Measurements from ENCODE around the gene TRPM3. TPM values are rescaled to one million over a fixed set of nuclear protein-coding genes. Genes with fewer than 3 reads are reported as not detected.

The TRPM3 gene
- total RNA-seq (2014; rRNA removed; shearing (Covaris generic)): 3.9 and 4.1 TPM in 2 replicates
- polyA plus RNA-seq (2015; cell fraction: cytosol; rRNA removed): 1.4 and 2.0 TPM in 2 replicates
- polyA plus RNA-seq (2015; cell fraction: nucleus; rRNA removed): 14.9 and 16.5 TPM in 2 replicates

DNA sequence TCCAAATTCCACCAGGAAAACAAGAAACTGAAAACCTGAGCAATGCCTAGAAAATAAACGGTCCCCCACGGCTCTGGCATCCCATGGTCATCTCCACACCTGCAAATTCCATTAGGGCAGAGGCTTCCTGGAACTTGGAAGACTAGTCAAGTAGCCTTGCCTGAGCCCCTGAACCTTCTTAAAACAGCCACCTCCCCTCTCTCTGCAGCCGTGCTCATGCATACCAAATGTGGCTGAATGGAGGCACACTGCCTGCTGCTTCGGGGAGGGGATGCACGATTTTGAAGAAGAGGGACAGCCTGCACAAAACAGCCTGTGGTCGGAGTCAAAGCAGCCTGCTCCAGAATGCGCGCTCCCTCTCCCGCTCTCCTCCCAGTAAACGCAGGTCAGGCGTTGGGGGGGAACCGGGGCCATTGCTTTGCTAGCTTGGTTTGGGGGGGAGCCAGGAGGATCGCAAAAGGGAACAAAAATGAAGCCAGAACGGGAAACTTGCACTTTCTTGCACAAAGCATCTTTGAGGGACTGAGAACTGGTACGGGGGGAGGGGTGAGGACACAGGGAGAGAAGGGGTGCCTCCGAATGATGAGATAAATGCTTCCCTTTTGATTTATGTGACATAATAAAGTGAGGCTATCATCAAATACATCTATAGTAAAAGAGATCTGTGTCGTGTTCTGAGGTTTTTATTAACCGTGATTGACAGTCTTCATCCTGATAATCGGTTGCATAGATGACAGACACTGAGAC lies at the start of gene TRPM3:
Gene TRPM3, minus strand, starts transcription at position 347 of the 747 bp plus-strand sequence. Its CDS starts 267 bp downstream, at position 80.
- DNase-seq (ENCODE audit: low read depth, low spot score): no peak
- in situ Hi-C loops (cut with HindIII; ENCODE audit: low pct_unique_long_range_greater_than_20kb, low sequenced_read_pairs): no loop called here

DNA sequence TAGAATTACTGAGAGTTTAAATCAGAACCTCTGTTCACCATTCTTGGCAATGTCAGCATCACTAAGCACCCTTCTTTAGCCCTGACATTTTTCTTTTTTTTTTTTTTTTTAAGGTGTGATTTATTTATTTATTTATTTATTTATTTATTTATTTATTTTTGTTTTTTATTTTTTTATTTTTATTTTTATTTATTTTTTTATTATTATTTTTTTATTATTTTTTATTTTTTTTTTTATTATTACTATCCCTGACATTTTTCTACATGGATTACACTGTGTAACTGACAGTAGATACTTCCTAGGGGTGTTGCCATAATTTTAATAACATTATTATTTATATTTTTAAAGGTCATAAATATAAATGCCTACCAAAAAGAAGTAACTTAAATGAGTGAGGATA lies 47.0 kb upstream of the TRPM3 start:
- in situ Hi-C loops (cut with HindIII; ENCODE audit: low pct_unique_long_range_greater_than_20kb, low sequenced_read_pairs): no loop called here
- no peak for DNase-seq (ENCODE audit: low read depth, low spot score)

DNA sequence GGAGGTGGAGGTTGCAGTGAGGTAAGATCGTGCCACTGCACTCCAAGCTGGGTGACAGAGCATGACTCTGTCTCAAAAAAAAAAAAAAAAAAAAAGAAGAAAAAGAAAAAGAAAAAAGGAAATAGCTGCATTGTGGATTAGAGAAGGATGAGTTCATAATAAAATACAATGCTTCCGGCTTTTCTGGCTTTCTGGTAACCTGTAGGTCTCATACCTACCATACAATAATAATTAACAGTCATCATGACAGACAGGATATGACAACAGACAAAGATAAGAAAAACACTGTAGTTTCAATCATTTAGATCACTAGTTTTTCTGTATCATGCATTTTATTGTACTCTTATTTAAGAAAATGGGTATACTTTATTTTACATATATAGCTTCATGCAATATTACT lies 40.7 kb upstream of the TRPM3 start:
- in situ Hi-C loops (cut with HindIII; ENCODE audit: low pct_unique_long_range_greater_than_20kb, low sequenced_read_pairs): no loop called here
- DNase-seq (ENCODE audit: low read depth, low spot score): no peak

DNA sequence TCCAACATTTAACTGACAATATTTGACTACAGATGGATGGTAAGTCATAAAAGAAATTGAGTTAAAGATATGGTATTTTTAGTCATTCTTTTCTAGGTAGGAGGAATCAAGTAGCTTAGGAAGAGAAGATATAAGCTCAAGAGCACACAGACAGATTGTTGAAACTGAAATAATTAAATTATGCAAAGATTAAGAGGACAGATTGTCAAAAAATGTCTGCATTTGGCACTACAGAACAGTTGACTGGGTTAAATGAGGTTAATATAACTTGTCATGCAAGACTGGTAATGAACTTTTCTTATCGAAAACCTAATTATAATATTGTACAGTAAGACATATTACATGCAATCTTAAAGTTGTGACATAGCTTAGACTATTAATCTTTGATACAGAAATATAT lies 36.3 kb upstream of the TRPM3 start:
- in situ Hi-C loops (cut with HindIII; ENCODE audit: low pct_unique_long_range_greater_than_20kb, low sequenced_read_pairs): no loop called here
- DNase-seq (ENCODE audit: low read depth, low spot score): no peak

DNA sequence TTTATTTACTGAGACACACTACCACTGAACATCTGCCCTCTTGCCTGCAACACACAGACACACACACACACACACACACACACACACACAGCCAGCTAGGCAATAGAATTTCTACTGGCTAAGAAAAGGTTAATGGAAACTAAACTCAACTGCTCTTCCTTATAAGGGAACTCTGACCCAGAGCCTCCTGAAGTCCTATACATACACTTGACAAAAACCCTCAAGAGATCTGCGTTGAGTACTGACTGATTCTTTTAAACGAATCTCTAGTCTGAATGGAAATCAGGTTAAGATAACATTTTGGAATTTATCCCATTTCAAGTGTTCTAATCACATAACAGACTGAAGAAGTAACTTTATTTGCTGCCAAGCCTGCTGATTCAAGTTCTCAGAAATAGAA lies 25.9 kb upstream of the TRPM3 start:
- in situ Hi-C loops (cut with HindIII; ENCODE audit: low pct_unique_long_range_greater_than_20kb, low sequenced_read_pairs): no loop called here
- DNase-seq (ENCODE audit: low read depth, low spot score): no peak

DNA sequence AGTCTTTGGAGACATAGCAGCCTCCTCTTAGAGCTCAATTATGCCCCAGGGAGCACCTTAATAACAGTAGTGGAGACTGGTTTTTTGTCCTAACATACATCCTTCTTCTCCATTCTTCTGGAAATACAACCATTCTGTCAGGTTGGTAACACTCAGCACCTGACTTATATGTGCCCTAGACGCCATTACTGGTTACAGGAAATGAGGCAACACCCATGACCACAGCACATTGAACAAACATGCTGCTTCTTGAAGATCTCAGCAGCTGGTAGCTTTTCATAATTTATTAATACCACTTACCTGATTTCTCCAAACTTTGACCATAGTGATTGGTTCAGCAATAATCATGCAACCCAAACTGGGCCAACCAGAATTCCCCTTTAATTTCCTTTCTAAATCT lies 25.1 kb upstream of the TRPM3 start:
- no peak for DNase-seq (ENCODE audit: low read depth, low spot score)
- in situ Hi-C loops (cut with HindIII; ENCODE audit: low pct_unique_long_range_greater_than_20kb, low sequenced_read_pairs): no loop called here

DNA sequence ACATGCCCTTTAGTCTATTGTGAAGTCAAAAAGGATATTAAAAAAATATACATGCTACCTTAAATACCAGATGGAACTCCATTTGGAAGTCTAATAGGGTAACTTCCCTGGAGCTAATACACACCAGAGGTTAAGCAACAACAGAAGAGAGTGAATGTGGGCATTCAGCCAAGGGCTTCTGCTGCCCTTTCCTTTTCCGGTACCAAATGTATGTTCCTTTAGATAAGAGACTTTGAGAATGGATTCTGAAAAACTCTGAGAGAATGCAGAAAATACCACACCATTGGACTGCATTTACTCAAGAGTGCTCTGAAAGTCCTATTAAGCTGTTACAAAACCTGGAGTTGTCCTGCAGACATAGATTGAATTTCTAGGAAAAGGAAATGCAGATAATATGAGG lies 23.8 kb upstream of the TRPM3 start:
- in situ Hi-C loops (cut with HindIII; ENCODE audit: low pct_unique_long_range_greater_than_20kb, low sequenced_read_pairs): no loop called here
- DNase-seq (ENCODE audit: low read depth, low spot score): peak; percentile 62

DNA sequence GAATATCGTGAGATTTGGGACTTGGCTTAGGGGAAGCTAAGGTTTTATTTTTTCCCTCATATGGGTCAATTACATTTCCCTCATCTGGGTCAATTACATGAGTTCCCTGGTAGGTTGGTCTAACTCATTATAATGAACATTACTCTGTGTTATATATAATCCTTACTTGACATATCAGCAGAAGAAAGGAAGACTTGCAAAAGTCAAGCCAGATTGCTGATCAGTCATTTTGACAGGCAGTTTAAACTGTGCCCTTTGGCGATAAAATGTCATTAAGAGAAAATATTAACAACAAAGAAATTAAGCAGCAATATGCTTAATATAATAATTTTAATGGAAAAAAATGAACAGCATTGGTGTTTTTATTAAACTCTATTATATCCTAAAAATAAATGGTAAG lies 23.1 kb upstream of the TRPM3 start:
- in situ Hi-C loops (cut with HindIII; ENCODE audit: low pct_unique_long_range_greater_than_20kb, low sequenced_read_pairs): no loop called here
- no peak for DNase-seq (ENCODE audit: low read depth, low spot score)

DNA sequence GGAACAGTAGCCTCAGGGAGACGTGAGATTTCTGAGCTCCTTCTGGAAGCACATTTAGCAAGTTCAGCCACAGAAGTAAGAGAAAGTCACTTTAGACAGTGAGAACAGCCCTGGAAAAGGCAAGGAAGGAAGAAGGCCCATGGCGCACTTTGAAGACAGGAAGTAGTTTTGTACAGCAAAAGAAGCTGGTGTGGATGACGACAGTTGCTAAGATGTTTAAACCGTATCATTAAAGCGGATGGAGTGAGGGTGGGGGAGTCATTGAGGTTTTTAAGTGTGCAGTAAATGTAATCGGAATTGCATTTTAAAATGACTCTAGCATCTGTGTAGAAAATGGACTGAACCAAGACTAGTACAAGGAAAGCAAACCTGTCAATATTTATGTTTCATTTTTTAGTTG lies 15.3 kb upstream of the TRPM3 start:
- in situ Hi-C loops (cut with HindIII; ENCODE audit: low pct_unique_long_range_greater_than_20kb, low sequenced_read_pairs): no loop called here
- DNase-seq (ENCODE audit: low read depth, low spot score): no peak

DNA sequence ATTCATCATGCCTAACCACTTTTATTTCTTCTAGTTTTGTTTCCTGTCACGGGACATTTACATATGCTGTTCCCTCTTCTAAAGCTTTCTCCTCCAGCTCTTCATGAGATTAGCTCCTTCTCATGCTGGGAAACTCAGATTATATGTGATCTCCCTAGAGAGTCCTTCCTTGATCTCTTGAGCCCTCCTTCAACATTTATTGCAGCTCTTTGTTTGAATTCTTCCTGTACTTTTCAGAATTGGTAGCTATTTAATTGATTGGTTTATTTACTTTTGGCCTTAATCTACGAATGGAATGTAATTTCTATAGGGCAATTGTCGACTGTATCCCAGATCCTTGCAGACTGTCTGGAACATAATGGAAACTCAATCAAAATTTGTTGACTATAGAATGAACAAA lies 9.7 kb upstream of the TRPM3 start:
- in situ Hi-C loops (cut with HindIII; ENCODE audit: low pct_unique_long_range_greater_than_20kb, low sequenced_read_pairs): no loop called here
- peak; percentile 4 for DNase-seq (ENCODE audit: low read depth, low spot score)

DNA sequence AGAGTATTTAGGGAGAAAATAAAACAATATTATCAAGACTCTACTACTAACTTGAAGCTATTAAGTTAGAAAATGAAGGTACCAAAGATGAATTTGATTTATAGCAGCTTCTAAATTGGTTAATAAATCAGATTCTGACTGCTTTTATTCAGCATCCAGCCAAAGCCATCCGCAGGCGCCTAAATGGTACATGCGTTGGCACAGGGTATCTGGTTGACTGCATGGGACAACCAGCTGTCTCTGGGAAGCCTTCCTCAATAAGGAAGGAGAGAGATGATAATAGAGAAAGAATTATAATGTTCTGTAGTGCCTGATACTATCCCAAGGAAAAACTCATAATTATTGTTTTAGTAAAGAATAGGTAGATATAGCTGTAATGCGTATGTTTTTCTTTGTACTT lies 9.1 kb upstream of the TRPM3 start:
- in situ Hi-C loops (cut with HindIII; ENCODE audit: low pct_unique_long_range_greater_than_20kb, low sequenced_read_pairs): no loop called here
- DNase-seq (ENCODE audit: low read depth, low spot score): no peak

DNA sequence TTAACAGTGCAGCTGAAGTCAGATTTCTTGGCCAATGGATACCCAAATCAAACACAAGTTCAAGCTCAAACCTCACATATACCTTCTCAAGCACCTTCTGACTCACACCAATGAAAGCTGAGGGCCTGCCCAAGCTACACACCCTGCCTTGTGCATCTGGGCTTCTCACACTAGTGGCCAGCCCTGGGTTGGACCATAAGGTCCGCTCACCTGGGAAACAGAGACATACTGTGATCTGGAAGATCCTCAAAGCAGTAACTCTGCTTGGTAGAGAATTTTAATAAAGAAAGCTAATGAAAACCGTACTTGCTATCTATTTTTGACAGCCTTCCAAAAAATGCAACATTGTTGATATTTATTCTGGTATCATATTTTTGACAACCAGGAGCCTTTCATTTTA lies 7.4 kb upstream of the TRPM3 start:
- DNase-seq (ENCODE audit: low read depth, low spot score): no peak
- in situ Hi-C loops (cut with HindIII; ENCODE audit: low pct_unique_long_range_greater_than_20kb, low sequenced_read_pairs): no loop called here

DNA sequence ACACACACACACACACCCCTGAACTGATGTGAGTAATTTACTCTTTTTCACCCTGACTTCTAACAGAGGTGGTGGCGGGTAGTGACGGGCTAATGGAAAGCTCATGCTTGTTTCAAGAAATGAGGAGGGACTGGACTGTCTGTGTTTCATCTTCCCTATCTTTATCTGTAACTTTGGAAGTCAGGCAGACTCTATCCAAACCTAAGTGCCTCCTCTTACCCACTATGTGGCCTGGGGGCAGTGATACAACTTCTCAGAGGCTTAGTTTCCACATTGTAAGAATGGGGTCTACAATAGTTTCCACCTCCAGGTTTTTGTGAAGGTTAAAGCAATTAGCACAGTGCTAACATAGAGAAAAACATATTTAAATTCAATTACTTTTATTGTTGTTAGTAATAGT lies 5.9 kb upstream of the TRPM3 start:
- in situ Hi-C loops (cut with HindIII; ENCODE audit: low pct_unique_long_range_greater_than_20kb, low sequenced_read_pairs): no loop called here

DNA sequence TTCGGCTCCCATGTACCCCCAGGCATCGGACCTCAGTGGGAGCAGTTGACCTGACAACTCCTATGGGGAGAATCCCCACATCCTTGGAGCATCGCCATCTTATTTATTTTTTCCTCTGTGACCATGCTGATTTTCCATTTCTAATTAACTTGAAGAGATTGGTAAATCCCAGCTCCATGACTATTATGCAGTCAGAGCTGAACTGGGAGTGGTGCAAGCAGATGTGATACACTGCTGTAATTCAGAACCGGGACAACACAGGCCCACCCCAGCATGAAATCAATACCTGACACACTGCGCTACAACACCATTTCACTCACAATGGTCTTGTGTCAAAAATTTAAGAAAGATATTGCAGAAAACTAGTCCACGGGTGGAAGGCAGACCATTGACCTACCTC lies 1.0 kb upstream of the TRPM3 start:
- no peak for DNase-seq (ENCODE audit: low read depth, low spot score)
- in situ Hi-C loops (cut with HindIII; ENCODE audit: low pct_unique_long_range_greater_than_20kb, low sequenced_read_pairs): no loop called here

More for the DNA sequence above, 5.9 kb upstream of the TRPM3 start:
- no peak for DNase-seq (ENCODE audit: low read depth, low spot score)

DNA sequence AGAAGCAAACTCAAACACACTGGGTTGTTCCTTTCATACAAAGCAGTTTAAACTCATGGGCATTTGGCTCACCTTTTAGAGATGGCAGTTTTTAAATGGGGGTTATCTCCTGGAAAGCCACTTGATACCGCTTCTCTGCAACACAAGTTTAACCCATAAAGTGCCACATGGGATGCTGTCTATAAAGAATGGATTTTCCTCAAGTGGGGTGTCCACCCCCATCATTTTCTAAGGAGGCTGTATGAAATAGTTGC lies 528 bp upstream of the TRPM3 start:
- in situ Hi-C loops (cut with HindIII; ENCODE audit: low pct_unique_long_range_greater_than_20kb, low sequenced_read_pairs): no loop called here
- DNase-seq (ENCODE audit: low read depth, low spot score): no peak

DNA sequence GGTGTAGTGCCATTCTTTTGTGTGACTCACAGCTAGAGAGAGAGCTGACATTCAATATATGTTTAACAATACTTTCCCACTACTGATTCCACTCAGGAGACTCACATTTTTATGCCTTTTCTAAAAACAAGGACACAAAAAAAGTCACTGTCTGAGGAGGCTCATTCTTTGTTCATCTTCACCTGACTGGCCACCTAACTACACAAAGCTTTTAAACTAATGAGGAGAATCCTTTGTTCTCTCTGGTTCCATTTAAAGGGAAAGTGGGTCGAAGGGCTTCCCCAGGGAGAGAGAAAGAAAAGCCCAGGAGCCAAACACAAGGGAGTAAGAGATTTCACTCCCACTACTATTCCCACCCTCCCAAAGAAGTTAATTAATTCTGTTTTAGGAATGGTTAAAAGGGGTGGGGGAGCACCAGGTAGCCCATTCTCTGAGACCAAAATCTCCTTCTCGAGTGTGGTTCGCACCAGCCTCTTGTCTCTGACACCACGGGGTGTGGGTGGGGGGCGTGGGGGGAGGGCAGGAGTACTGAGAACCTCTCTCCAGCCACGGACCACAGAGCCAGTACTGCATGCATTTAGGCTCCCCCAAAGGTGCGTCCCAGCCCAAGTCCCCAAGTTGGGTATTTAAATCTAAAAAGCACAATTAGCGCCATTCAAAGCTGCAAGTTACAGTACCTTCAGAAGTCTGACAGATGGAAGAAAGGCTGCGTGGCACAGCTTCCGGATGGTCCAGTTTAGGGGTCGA lies 747 bp downstream of the TRPM3 start:
- no peak for DNase-seq (ENCODE audit: low read depth, low spot score)
- in situ Hi-C loops (cut with HindIII; ENCODE audit: low pct_unique_long_range_greater_than_20kb, low sequenced_read_pairs): no loop called here

DNA sequence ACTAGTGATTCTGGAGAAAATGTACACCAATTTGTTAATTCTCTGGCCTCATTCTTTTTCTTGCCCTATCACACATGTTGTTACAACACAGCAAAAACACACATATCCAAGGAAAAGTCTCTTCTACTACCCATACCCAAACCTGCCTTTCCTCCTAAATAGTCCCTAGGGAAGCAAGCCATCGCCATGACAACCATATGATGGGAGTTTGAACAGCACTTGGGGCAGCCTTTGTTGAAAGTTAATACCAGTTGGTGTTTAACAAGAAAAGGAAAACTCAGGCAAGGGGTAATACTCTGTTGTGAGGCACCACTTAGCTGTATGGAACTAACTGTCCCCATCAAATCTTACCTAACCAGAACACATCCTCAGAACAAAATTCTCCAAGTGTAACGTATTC lies 1.7 kb downstream of the TRPM3 start:
- in situ Hi-C loops (cut with HindIII; ENCODE audit: low pct_unique_long_range_greater_than_20kb, low sequenced_read_pairs): no loop called here

DNA sequence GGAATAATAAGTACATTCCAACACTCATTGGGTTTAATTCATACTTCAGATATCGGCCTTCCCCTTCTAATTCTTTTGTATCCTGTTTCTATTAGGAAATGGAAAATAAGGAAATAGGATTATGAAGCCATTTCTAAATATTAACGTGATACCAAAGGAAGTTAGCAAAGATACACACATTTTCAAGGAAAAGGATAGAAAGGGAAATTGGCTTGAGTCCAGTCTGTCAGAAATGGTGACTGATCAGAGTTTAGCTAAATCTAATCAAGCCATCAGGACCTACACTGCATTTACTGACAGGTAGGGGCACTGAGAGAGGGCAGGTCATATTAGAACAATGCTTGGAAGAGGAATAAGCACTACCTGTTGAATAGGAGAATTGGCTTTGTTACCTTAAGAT lies 3.1 kb downstream of the TRPM3 start:
- no peak for DNase-seq (ENCODE audit: low read depth, low spot score)
- in situ Hi-C loops (cut with HindIII; ENCODE audit: low pct_unique_long_range_greater_than_20kb, low sequenced_read_pairs): no loop called here

More for the DNA sequence above, 1.7 kb downstream of the TRPM3 start:
- no peak for DNase-seq (ENCODE audit: low read depth, low spot score)

DNA sequence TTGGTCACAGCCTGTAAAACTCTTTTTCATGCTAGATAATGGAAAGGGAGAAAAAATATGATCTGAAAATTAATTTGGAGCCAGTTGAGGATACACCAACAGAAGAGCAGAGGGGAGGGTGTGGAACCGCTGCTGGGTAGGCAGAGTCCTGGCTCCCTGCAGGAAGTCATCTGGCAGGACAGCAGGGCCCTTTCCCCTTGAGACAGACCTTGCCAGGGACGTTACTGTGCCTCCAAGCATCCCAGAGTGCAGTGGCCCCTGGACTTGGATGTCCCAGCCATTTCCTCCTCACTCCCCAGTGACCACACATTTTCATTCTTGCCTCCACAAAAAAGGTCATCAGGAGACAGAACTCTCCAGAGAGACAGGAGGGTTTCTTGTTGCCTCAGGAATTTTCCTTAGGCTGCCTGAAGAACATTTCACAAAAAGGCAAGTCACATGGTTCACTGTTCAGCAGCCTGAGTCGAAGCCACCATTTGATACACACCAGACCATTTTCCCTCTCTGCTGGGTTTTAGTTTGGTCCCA lies 5.9 kb downstream of the TRPM3 start:
- in situ Hi-C loops (cut with HindIII; ENCODE audit: low pct_unique_long_range_greater_than_20kb, low sequenced_read_pairs): no loop called here
- peak; percentile 20 for DNase-seq (ENCODE audit: low read depth, low spot score)

Data from SK-MEL-5 (cell line).